ENCODE data around the gene CLASP1.

Gene CLASP1

DNA sequence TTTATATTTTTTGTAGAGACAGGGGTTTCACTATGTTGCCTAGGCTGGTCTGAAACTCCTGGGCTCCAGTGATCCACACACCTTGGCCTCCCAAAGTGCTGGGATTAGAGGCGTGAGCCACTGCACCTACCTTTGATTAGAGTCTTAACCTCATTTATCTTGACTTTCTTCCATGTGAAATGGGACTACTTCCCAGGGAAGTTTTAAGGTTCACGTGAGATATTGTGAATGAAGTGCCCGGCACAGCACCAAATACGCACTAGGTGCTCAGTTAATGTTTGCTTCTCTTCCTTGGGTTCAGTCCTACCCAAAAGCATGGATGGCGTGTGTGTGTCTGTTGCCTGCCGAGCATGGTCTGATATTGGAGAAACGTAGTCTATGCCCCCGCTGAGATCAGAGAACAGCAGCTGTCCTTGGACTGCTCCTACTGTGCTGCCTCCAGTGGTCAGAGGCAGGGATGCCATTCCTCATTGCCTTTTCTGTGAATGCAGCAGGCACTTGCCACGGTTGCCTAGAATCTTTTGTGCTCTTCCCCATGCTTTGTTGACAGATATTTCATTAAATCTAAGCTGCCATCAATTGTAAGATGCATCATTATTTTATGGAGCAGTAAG, 351.9 kb downstream of the CLASP1 start:
- DNase-seq, result no peak

- DNase-seq, result no peak
These were observed 353.2 kb downstream of the CLASP1 start for GRCh38 chr2:121295911-121296650.

DNA sequence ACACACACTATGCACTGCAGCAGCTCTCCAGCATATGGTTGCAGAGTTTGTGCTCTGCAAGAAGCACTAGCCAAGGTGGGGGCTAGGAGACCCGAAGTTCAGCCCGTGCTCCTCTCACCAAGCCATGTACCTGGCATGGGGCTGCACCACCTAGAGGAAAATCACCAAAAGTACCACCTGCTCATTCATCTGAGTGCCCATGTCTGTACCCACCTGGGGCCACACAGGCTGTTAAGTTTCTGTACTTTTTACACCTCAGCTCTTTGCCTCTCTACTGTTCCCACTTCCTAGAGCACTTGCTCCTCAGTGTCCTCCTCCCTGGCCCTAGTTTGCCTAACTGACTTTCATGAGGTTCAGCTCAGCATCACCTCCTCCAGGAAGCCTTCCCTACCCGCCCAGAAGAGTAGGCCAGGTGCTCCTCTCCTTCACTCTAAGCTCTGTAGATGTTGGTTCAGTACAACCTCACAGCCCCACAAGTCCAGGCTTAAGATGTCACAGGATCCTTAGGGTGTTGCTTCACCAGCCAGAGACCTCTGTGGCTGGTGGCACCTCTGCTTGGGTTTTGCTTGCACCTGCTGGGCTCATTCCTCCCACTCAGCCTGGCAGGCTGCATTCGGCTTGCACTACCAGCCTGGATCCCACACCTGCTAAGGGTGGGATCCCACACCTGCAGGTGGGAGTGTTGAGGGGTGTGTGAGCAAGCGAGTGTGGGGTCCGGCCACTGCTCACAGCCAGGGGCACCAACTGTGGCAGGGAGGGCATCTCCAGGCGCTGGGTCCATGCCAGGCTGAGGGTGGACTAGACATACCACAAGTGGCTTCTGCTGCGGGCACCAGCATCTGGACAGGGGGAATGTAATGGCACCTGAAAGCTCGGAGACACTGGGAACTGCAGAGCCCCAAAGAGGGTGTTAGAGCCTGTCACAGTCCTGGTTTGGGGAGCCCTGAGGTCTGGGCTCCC, 354.1 kb downstream of the CLASP1 start:
- DNase-seq, result no peak

GRCh38 chr2:121293450-121294325, 355.6 kb downstream of the CLASP1 start:
- no peak for DNase-seq

- no peak for DNase-seq
These were observed 358.0 kb downstream of the CLASP1 start for GRCh38 chr2:121291251-121291580.

DNA sequence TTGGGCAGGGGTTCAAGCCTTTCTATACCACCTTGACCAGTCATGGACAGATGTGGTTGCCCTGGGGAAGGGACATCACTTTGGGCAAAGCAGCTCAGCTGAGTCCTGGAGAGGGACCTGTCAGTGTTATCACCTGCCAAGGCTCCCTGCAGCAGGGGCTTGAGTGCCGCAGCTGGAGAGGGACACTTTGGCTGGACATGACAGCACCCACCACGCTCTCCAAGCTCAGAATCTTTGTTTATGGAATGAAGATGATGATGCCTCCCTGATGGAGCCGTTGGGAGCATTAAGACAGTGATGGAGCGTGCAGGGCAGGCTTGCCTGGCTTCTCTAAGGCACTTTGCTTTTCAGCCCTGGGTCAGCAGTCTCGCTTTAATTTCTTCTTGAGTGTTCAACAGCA, 360.0 kb downstream of the CLASP1 start:
- no peak for DNase-seq

- no peak for DNase-seq
These were observed 360.6 kb downstream of the CLASP1 start for GRCh38 chr2:121288454-121289231.

DNA sequence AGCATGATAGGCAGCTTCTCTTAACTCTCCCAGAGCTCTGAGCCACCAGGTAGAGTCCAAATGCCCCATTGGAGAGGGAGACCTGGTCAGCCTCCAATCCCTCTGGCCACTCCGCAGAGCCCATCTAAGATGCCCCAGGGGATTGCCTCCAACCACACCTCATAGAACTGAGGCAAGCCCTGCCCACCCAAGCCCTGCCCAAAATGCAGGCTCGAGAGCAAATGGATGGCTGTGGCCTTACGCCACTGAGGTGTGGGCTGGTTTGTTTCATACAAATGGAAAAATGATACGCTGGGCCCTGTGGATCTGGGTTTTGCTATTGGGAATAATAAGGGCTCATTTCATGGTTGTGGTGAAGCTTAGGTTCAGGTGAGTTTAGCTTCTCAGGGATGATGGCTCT, 361.3 kb downstream of the CLASP1 start:
- no peak for DNase-seq
